ENCODE data around the gene FOXK2. TPM values are rescaled to one million over a fixed set of nuclear protein-coding genes. Genes with fewer than 3 reads are reported as not detected.

FOXK2 gene
- total RNA-seq, 1 donor from 2014 or later: 71.1 TPM

GRCh38 chr17:82602487-82602886, 83.0 kb downstream of the FOXK2 start:
- intact Hi-C loops (cut with micrococcal nuclease): no loop called here

- intact Hi-C loops (cut with micrococcal nuclease): no loop called here
Measured at GRCh38 chr17:82602986-82603710, 83.6 kb downstream of the FOXK2 start.

- intact Hi-C loops (cut with micrococcal nuclease): no loop called here
Measured at GRCh38 chr17:82603981-82604448, 84.5 kb downstream of the FOXK2 start.

GRCh38 chr17:82604532-82604931, 85.0 kb downstream of the FOXK2 start:
- intact Hi-C loops (cut with micrococcal nuclease): no loop called here

GRCh38 chr17:82605939-82606600, 86.5 kb downstream of the FOXK2 start:
- intact Hi-C loops (cut with micrococcal nuclease): no loop called here

- intact Hi-C loops (cut with micrococcal nuclease): no loop called here
Measured at GRCh38 chr17:82608816-82609215, 89.3 kb downstream of the FOXK2 start.

- intact Hi-C loops (cut with micrococcal nuclease): no loop called here
Measured at GRCh38 chr17:82609655-82610054, 90.1 kb downstream of the FOXK2 start.

- intact Hi-C loops (cut with micrococcal nuclease): no loop called here
Measured at GRCh38 chr17:82611140-82612058, 91.9 kb downstream of the FOXK2 start.

- intact Hi-C loops (cut with micrococcal nuclease): no loop called here
Measured at GRCh38 chr17:82613283-82614094, 94.0 kb downstream of the FOXK2 start.

GRCh38 chr17:82614095-82614631, 94.6 kb downstream of the FOXK2 start:
- intact Hi-C loops (cut with micrococcal nuclease): no loop called here

- intact Hi-C loops (cut with micrococcal nuclease): no loop called here
Measured at GRCh38 chr17:82615084-82616020, 95.8 kb downstream of the FOXK2 start.

- intact Hi-C loops (cut with micrococcal nuclease): no loop called here
Measured at GRCh38 chr17:82616021-82616711, 96.6 kb downstream of the FOXK2 start.

- intact Hi-C loops (cut with micrococcal nuclease): no loop called here
Measured at GRCh38 chr17:82619211-82619610, 99.7 kb downstream of the FOXK2 start.

GRCh38 chr17:82619641-82620040, 100.1 kb downstream of the FOXK2 start:
- intact Hi-C loops (cut with micrococcal nuclease): no loop called here

GRCh38 chr17:82623707-82624106, 104.2 kb downstream of the FOXK2 start:
- intact Hi-C loops (cut with micrococcal nuclease): no loop called here

- intact Hi-C loops (cut with micrococcal nuclease): no loop called here
Measured at GRCh38 chr17:82627405-82627804, 107.9 kb downstream of the FOXK2 start.

- intact Hi-C loops (cut with micrococcal nuclease): no loop called here
Measured at GRCh38 chr17:82629748-82630147, 110.2 kb downstream of the FOXK2 start.

GRCh38 chr17:82630212-82630611, 110.7 kb downstream of the FOXK2 start:
- intact Hi-C loops (cut with micrococcal nuclease): no loop called here

GRCh38 chr17:82631544-82631943, 112.0 kb downstream of the FOXK2 start:
- intact Hi-C loops (cut with micrococcal nuclease): no loop called here
